ENCODE measurements around the gene ITGA3. TPM values are rescaled to one million over a fixed set of nuclear protein-coding genes. Genes with fewer than 3 reads are reported as not detected.

Gene ITGA3
- total and polyA plus RNA-seq, 7 donors = 15.6 to 85.1 (median 38.4) TPM

DNA sequence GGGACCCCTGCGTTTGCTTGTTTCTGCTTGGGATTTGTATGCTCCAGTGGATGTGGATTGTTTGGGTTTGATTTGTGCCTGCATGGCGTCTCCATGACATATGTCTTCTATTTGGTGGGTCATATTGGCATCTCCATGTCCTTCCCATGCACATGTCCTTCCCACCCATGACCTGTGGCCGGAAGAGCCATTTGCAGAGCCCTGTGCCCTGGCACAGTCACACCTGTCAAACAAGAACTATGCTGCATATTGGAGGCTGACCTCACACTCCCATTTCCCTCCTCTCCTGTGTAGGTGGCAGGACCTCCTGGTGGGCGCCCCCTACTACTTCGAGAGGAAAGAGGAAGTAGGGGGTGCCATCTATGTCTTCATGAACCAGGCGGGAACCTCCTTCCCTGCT lies 15.8 kb downstream of the ITGA3 start:
- H3K9me3 ChIP-seq = no peaks in the 10 kb centered on the region
- H3K27me3 ChIP-seq = no peaks in the 10 kb centered on the region
- intact Hi-C loops (cut with DNase I) = no loop called here
- H3K4me3 ChIP-seq = no peak overlapping the region
- H3K4me1 ChIP-seq = no peaks in the 10 kb centered on the region
- no peak for DNase-seq
- TF ChIP-seq EP300 (IDR thresholded peaks at IDR 0.05) (no peak), POLR2AphosphoS5 (IDR thresholded peaks at IDR 0.05) (no peak), POLR2A (IDR thresholded peaks at IDR 0.05) (no peak)
- TF ChIP-seq, protein P1, sequence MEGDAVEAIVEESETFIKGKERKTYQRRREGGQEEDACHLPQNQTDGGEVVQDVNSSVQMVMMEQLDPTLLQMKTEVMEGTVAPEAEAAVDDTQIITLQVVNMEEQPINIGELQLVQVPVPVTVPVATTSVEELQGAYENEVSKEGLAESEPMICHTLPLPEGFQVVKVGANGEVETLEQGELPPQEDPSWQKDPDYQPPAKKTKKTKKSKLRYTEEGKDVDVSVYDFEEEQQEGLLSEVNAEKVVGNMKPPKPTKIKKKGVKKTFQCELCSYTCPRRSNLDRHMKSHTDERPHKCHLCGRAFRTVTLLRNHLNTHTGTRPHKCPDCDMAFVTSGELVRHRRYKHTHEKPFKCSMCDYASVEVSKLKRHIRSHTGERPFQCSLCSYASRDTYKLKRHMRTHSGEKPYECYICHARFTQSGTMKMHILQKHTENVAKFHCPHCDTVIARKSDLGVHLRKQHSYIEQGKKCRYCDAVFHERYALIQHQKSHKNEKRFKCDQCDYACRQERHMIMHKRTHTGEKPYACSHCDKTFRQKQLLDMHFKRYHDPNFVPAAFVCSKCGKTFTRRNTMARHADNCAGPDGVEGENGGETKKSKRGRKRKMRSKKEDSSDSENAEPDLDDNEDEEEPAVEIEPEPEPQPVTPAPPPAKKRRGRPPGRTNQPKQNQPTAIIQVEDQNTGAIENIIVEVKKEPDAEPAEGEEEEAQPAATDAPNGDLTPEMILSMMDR (IDR thresholded peaks at IDR 0.05) = no peak
- H3K27ac ChIP-seq = no peak overlapping the region
- H3K36me3 ChIP-seq = peaks cover 20 to 79% (median 59%) of the 10 kb centered on the region in 4 donors
- 78 to 86% methylated on average over 6 of the region's 6 CpGs for whole genome bisulfite sequencing, 2 donors

DNA sequence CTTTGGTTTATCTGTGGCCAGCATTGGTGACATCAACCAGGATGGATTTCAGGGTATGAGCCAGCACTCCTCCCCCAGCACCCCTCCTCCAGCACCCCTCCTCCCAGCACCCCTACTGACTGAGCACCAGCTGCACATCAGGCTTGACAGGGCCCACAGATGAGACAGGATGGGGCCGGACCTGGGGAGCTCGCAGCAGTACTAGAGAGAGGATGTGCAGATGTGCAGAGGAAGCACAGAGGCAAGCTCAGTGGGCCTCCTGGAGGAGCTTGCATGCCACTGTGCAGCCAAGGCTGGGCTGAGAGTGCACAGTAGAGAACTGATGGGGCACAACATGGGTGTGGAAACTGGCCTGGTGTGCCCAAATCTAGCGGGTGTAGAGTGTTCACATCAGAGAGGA lies 16.2 kb downstream of the ITGA3 start:
- TF ChIP-seq POLR2AphosphoS5 (IDR thresholded peaks at IDR 0.05) (no peak), EP300 (IDR thresholded peaks at IDR 0.05) (no peak), POLR2A (IDR thresholded peaks at IDR 0.05) (no peak)
- TF ChIP-seq, protein P1 (IDR thresholded peaks at IDR 0.05) = no peak
- intact Hi-C loops (cut with DNase I) = no loop called here
- WGBS, 2 donors = 77 to 97% methylated on average over 3 of the region's 3 CpGs
- Histone ChIP-seq H3K27ac (no peak overlapping the region), H3K4me1 (no peaks in the 10 kb centered on the region), H3K36me3 (peaks cover 20 to 83% (median 63%) of the 10 kb centered on the region in 4 donors), H3K4me3 (no peak overlapping the region), H3K27me3 (no peaks in the 10 kb centered on the region), H3K9me3 (no peaks in the 10 kb centered on the region)
- DNase-seq = no peak

DNA sequence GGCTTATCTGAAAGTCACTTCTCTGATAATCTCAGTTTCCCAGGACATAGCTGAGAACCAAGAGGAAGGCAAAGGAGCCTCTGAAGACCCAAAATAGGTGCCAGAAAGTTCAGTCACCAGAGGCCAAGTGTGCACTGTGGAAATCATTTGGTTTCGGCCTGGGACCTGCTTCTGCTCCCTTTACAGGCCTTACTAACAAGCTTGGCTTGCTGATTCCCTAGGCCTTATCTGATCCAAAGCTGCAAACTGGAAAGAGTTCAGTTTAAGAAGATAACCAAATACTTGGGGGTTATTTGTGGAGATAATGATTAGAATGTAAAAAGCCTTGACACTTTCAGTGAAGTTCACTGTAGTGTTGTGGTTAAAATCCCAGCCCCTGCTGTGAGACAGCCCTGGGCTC lies 17.0 kb downstream of the ITGA3 start:
- Histone ChIP-seq H3K27me3 (no peaks in the 10 kb centered on the region), H3K4me1 (no peaks in the 10 kb centered on the region), H3K4me3 (no peak overlapping the region), H3K27ac (no peak overlapping the region), H3K9me3 (no peaks in the 10 kb centered on the region), H3K36me3 (peaks cover 21 to 90% (median 68%) of the 10 kb centered on the region in 4 donors)
- intact Hi-C loops (cut with DNase I) = no loop called here
- TF ChIP-seq EP300 (IDR thresholded peaks at IDR 0.05) (no peak), POLR2AphosphoS5 (IDR thresholded peaks at IDR 0.05) (no peak), POLR2A (IDR thresholded peaks at IDR 0.05) (no peak)
- TF ChIP-seq, protein P1 (IDR thresholded peaks at IDR 0.05) = no peak
- no peak for DNase-seq
- WGBS, 2 donors = 96 to 98% methylated on average over 1 of the region's 1 CpG

DNA sequence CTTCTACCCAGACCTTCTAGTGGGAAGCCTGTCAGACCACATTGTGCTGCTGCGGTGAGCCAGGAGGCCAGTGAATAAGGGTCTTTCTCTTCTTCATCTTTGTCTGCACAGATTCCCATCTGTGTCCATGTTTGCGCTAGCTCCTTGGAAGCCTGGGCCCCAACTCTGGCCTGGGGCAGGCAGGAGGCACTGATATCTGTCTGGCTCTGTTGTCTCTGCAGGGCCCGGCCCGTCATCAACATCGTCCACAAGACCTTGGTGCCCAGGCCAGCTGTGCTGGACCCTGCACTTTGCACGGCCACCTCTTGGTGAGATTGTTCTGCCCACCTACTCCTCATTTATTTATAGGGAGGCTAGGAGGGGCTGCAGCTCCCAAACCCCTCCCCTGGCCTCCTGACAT lies 18.3 kb downstream of the ITGA3 start:
- TF ChIP-seq, protein P1 (IDR thresholded peaks at IDR 0.05) = no peak
- no peaks in the 10 kb centered on the region for H3K4me1 ChIP-seq
- intact Hi-C loops (cut with DNase I) = no loop called here

DNA sequence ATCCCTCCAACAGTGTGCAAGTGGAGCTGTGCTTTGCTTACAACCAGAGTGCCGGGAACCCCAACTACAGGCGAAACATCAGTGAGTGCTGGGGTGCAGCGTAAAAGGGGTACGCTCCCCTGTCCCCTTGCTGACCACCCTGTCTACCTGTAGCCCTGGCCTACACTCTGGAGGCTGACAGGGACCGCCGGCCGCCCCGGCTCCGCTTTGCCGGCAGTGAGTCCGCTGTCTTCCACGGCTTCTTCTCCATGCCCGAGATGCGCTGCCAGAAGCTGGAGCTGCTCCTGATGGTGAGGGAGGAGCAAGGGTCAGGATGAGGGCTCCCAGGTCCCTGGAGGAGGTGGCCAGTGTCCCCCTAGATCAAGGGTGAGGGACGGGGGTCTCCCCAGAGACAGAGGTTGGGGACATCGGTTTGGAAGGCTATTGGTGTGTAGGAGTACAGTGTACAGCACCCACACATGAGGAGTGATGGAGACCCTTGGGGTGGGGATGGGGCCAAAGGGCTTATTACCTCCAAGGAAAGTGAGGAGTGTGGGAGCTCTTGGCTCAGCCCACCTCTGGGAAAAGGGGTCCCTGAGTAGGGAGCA lies 19.6 kb downstream of the ITGA3 start:
- Histone ChIP-seq H3K9me3 (no peaks in the 10 kb centered on the region), H3K4me3 (no peak overlapping the region), H3K36me3 (peaks cover 29 to 99% (median 70%) of the 10 kb centered on the region in 4 donors), H3K4me1 (no peaks in the 10 kb centered on the region), H3K27me3 (no peaks in the 10 kb centered on the region), H3K27ac (no peak overlapping the region)
- TF ChIP-seq EP300 (IDR thresholded peaks at IDR 0.05) = no peak
- TF ChIP-seq, protein P1 (IDR thresholded peaks at IDR 0.05) = no peak
- no peak for TF ChIP-seq POLR2A (IDR thresholded peaks at IDR 0.05)
- no peak for TF ChIP-seq POLR2AphosphoS5 (IDR thresholded peaks at IDR 0.05)
- WGBS, 2 donors = 96 to 97% methylated on average over 16 of the region's 16 CpGs
- intact Hi-C loops (cut with DNase I) = no loop called here
- no peak for DNase-seq

More for the DNA sequence above, 18.3 kb downstream of the ITGA3 start:
- Histone ChIP-seq H3K27ac (no peak overlapping the region), H3K27me3 (no peaks in the 10 kb centered on the region), H3K9me3 (no peaks in the 10 kb centered on the region), H3K36me3 (peaks cover 26 to 96% (median 71%) of the 10 kb centered on the region in 4 donors), H3K4me3 (no peak overlapping the region)
- WGBS, 2 donors = 93 to 95% methylated on average over 6 of the region's 6 CpGs
- DNase-seq = no peak
